ENCODE data around the gene SNX11.
"Not testable (repeated sequence)": the region's sequence is repeated elsewhere in the genome, so short reads cannot be mapped to it uniquely, and the experiment has no call there.

The SNX11 gene

DNA sequence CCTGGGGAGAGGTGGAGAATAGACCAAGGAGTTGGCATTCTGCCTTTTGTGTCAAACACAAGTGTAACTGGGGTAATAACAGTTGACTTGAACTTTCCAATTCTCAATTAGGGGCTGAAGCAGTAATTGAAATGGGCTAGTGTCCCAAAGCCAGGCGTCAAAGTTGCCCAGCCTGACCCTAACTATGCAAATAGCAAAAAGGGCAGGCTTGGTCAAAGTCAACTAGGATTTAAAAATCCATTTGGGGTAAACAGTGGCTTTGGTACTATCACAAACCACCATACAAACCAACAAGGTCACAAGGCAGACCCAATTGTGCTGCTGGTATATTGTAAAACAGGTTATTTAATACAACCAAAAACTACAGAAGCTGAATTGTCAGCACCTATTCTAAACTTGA is 41.4 kb upstream of the SNX11 start:
- DNase-seq (ENCODE audit: insufficient read length, low spot score) (no peak), FAIRE-seq (no peak)
- no peak for TF ChIP-seq CTCF (IDR thresholded peaks at IDR 0.05; ENCODE audit: insufficient read depth, missing control alignments)

DNA sequence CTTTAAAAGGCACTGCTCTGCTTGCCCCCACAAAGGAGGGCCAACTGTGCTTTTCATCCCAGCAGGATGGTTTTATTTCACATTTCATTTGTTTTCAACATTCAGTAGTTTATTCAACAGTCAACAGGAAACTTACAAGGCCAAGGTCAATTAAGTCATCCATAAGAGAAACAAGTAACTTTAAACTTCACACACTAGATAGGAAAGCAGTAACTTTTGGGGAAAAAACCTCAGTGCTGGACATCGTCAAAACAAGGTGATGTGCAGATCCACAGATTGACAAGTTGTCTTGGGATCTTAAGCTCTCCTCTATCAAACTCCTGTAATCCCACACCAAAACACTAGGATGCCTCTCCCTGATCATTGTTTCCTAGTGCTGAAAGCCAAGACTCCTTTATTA is 40.9 kb upstream of the SNX11 start:
- FAIRE-seq (no peak), DNase-seq (ENCODE audit: insufficient read length, low spot score) (no peak)
- TF ChIP-seq CTCF (IDR thresholded peaks at IDR 0.05; ENCODE audit: insufficient read depth, missing control alignments): no peak

- no peak for TF ChIP-seq CTCF (IDR thresholded peaks at IDR 0.05; ENCODE audit: insufficient read depth, missing control alignments)
- DNase-seq (ENCODE audit: insufficient read length, low spot score) (no peak), FAIRE-seq (no peak)
Measured at GRCh38 chr17:48067245-48067644, 40.3 kb upstream of the SNX11 start.

- not testable (repeated sequence) for FAIRE-seq; DNase-seq (ENCODE audit: insufficient read length, low spot score)
Measured at GRCh38 chr17:48067808-48068207, 39.8 kb upstream of the SNX11 start.

GRCh38 chr17:48068491-48068961 is 39.0 kb upstream of the SNX11 start:
- FAIRE-seq (no peak), DNase-seq (ENCODE audit: insufficient read length, low spot score) (no peak)
- TF ChIP-seq CTCF (IDR thresholded peaks at IDR 0.05; ENCODE audit: insufficient read depth, missing control alignments): peak; percentile 11

DNA sequence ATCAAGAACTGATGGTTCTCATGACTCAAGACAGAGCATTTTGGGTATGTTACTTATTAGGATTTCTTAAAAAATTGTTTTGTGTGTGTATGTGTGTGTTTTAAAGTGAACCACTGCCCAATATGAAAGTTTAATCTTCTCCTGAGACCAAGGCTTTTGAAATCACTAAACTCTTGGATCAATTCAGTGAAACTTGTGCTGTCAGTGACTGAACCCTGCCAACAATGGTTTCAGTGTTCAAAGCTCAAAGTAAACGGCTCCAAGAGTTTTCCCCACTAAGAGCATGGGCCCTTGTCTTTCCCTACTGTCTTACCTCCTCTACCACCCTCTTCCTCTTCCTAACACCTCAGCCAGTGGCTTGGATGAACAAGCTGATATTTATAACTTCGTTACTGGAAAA is 37.4 kb upstream of the SNX11 start:
- DNase-seq (ENCODE audit: insufficient read length, low spot score) (no peak), FAIRE-seq (no peak)
- TF ChIP-seq CTCF (IDR thresholded peaks at IDR 0.05; ENCODE audit: insufficient read depth, missing control alignments): no peak

- TF ChIP-seq CTCF (IDR thresholded peaks at IDR 0.05; ENCODE audit: insufficient read depth, missing control alignments): no peak
- no peak for FAIRE-seq
Measured at GRCh38 chr17:48071654-48072053, 35.9 kb upstream of the SNX11 start.

DNA sequence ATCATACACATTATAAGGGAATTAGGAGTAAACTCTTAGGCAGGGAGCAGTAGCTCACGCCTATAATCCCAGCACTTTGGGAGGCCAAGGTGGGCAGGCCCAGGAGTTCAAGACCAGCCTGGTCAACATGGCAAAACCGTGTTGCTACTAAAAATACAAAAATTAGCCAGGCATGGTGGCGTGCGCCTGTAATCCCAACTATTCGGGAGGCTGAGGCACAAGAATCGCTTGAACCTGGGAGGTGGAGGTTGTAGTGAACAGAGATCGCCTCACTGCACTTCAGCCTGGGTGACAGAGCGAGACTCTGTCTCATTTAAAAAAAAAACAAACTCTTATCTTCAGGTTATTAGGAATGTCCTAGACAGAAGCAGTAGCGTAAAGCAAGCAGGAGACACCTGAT is 34.8 kb upstream of the SNX11 start:
- not testable (repeated sequence) for DNase-seq (ENCODE audit: insufficient read length, low spot score); FAIRE-seq

More at GRCh38 chr17:48071654-48072053, 35.9 kb upstream of the SNX11 start:
- no peak for DNase-seq (ENCODE audit: insufficient read length, low spot score)

GRCh38 chr17:48073566-48074094 is 33.9 kb upstream of the SNX11 start:
- DNase-seq (ENCODE audit: insufficient read length, low spot score); FAIRE-seq: not testable (repeated sequence)

Measured in D721Med (cell line).